ENCODE measurements around the gene BORCS6. TPM values are rescaled to one million over a fixed set of nuclear protein-coding genes. Genes with fewer than 3 reads are reported as not detected.

The BORCS6 gene
- total and polyA plus RNA-seq, 2 of the 4 experiments (the other 2 are of a cell fraction), result 2.7 to 3.3 TPM

- Histone ChIP-seq H3K36me3 (ENCODE audit: control insufficient read depth, insufficient read depth, low read length) (peaks cover 65% of the 10 kb centered on the region), H3K9me1 (ENCODE audit: insufficient read depth, low read length) (peaks cover 5% of the 10 kb centered on the region; the same call in 1 of the 2 replicates), H4K91ac (ENCODE audit: insufficient read depth, low read depth, low read length) (no peak overlapping the region), H4K8ac (ENCODE audit: low read depth in 2 of 2, low read length in 2 of 2) (no peak overlapping the region), H2BK20ac (ENCODE audit: low read depth, low read length) (no peak overlapping the region), H3K79me1 (ENCODE audit: low read depth in 1 of 2, low read length in 2 of 2) (peaks cover 3 to 11% of the 10 kb centered on the region in 2 experiments; a peak in 2 of 4 replicates), H4K20me1 (ENCODE audit: insufficient read depth, low read length) (peaks cover 5% of the 10 kb centered on the region), H2BK15ac (ENCODE audit: low read depth, low read length) (no peak overlapping the region), H3K9me3 (ENCODE audit: control insufficient read depth, insufficient read depth, low read length) (no peaks in the 10 kb centered on the region), H2BK120ac (ENCODE audit: low read depth, low read length) (no peak overlapping the region), H2AFZ (replicated peaks; ENCODE audit: low read length, poor library complexity) (no peak overlapping the region), H3K14ac (replicated peaks; ENCODE audit: low read depth, low read length) (no peak overlapping the region), H3K27me3 (ENCODE audit: control insufficient read depth, insufficient read depth, low read length) (no peaks in the 10 kb centered on the region), H3K4me3 (ENCODE audit: insufficient read depth, low read depth, low read length) (no peak overlapping the region), H3K9ac (ENCODE audit: low read depth, low read length) (no peak overlapping the region), H3K4me1 (ENCODE audit: control insufficient read depth, insufficient read depth, low read length) (peaks cover 5% of the 10 kb centered on the region), H2AK9ac (replicated peaks; ENCODE audit: low read depth, low read length, poor library complexity) (peak overlapping the region; percentile 55), H3K23ac (ENCODE audit: low read depth, low read length) (no peak overlapping the region), H3K4ac (ENCODE audit: low read depth, low read length) (no peak overlapping the region), H3K18ac (ENCODE audit: low read depth, low read length) (no peak overlapping the region), H4K5ac (ENCODE audit: low read depth, low read length) (no peak overlapping the region), H2BK5ac (ENCODE audit: low read depth, low read length, poor library complexity, severe bottlenecking) (no peak overlapping the region), H3K56ac (ENCODE audit: extremely low read depth, insufficient read depth, low read length) (no peak overlapping the region), H2AK5ac (ENCODE audit: low read depth, low read length) (no peak overlapping the region), H3K27ac (ENCODE audit: insufficient read depth, low read length) (no peak overlapping the region), H3K4me2 (ENCODE audit: low read depth, low read length) (no peak overlapping the region)
- intact Hi-C loops (cut with micrococcal nuclease) (no loop called here), in situ Hi-C loops (cut with MboI; ENCODE audit: low sequenced_read_pairs) (no loop called here), dilution Hi-C loops (cut with HindIII; ENCODE audit: low sequenced_read_pairs, unreplicated experiment) (no loop called here)
- TF ChIP-seq RFX5 (IDR thresholded peaks at IDR 0.05; ENCODE audit: low read depth, low read length), result no peak
- TF ChIP-seq MAFK (IDR thresholded peaks at IDR 0.05; ENCODE audit: low read depth, low read length), result no peak
- TF ChIP-seq CHD1 (IDR thresholded peaks at IDR 0.05; ENCODE audit: low read depth, low read length), result no peak
- no peak for TF ChIP-seq POLR2A (IDR thresholded peaks at IDR 0.05; ENCODE audit: low read depth, low read length)
- no peak for TF ChIP-seq MXI1 (IDR thresholded peaks at IDR 0.05; ENCODE audit: borderline replicate concordance, low read depth, low read length)
- TF ChIP-seq RCOR1 (IDR thresholded peaks at IDR 0.05; ENCODE audit: insufficient replicate concordance, low read length), result no peak
- ChIA-PET POLR2A (ENCODE audit: unreplicated experiment) (no interaction called here), CTCF (interaction anchor here (0.5 kb wide), 1 partner anchor 461 kb away, joined by 5 read pairs; no protein-coding TSS in a partner anchor)
- DNase-seq (no peak), ATAC-seq (ENCODE audit: low read depth) (no peak)
- WGBS, 2 experiments (ENCODE audit: extremely low coverage in 2 of 2, insufficient read length in 1 of 2), result 74% methylated on average over 4 of the region's 14 CpGs; no CpG with 5 or more reads in 1 of the 2 experiments
- BruUV-seq (replicated peaks), result no TSS peak
Measured at GRCh38 chr17:8146381-8147140, 43.4 kb downstream of the BORCS6 start.

Measured in IMR-90 (cell line).